Calu3 (cell line): ENCODE measurements around the gene NOM1. TPM values are rescaled to one million over a fixed set of nuclear protein-coding genes. Genes with fewer than 3 reads are reported as not detected.

ENCODE experiments used
- BruUV-seq: library from RNA; stranded (reverse); fragments of 400-500 nt; replicated peaks from 2 replicates; lab custom pipeline; 2021; lab: Mats Ljungman, UMichigan
- CTCF ChIA-PET: fragments of 300-600 bp; sonication (Branson Sonifier 250); formaldehyde crosslinking; loops from one replicate; lab custom pipeline; 2022; ENCODE audit warnings: antibody characterized with exemption; lab: Charles Lee
- DNase-seq: peaks from one replicate; pipeline ENCODE4 v3.0.0; 2022
- H3K27ac Mint-ChIP-seq: one replicate; pipeline ENCODE4 v1.8.0; 2022; ENCODE audit warnings: mixed read lengths; ENCODE audit not compliant: unreplicated experiment
- H3K27me3 Mint-ChIP-seq: one replicate; pipeline ENCODE4 v1.8.0; 2022; ENCODE audit warnings: mixed read lengths; ENCODE audit not compliant: unreplicated experiment
- H3K36me3 Mint-ChIP-seq: one replicate; pipeline ENCODE4 v1.8.0; 2022; ENCODE audit warnings: mild to moderate bottlenecking, moderate library complexity, mixed read lengths; ENCODE audit not compliant: insufficient read depth, unreplicated experiment
- H3K4me1 Mint-ChIP-seq: one replicate; pipeline ENCODE4 v1.8.0; 2022; ENCODE audit warnings: mild to moderate bottlenecking, low read depth, mixed read lengths; ENCODE audit not compliant: unreplicated experiment
- H3K4me3 Mint-ChIP-seq: one replicate; pipeline ENCODE4 v1.8.0; 2022; ENCODE audit warnings: mild to moderate bottlenecking, low read depth, moderate library complexity, mixed read lengths; ENCODE audit not compliant: unreplicated experiment
- H3K9me3 Mint-ChIP-seq: one replicate; pipeline ENCODE4 v1.8.0; 2022; ENCODE audit warnings: low read depth, mixed read lengths; ENCODE audit not compliant: unreplicated experiment
- intact Hi-C: fragments of 100-400 bp; cut with micrococcal nuclease; formaldehyde crosslinking; loops from one replicate; pipeline ENCODE4 v1.10.0; 2022; ENCODE audit not compliant: unreplicated experiment
- total RNA-seq: library from RNA; stranded (reverse); gene quantifications from 2 replicates; pipeline ENCODE4 v1.2.3, GENCODE V29; 2022
- TF ChIP-seq, protein P1 (sequence below): fragments of 200-600 bp; IDR thresholded peaks from one replicate; pipeline ENCODE4 v1.8.0; 2022; ENCODE audit warnings: antibody characterized with exemption; ENCODE audit not compliant: unreplicated experiment

NOM1 gene
- total RNA-seq, 1 experiment from 2014 or later, result 35.1 TPM

DNA sequence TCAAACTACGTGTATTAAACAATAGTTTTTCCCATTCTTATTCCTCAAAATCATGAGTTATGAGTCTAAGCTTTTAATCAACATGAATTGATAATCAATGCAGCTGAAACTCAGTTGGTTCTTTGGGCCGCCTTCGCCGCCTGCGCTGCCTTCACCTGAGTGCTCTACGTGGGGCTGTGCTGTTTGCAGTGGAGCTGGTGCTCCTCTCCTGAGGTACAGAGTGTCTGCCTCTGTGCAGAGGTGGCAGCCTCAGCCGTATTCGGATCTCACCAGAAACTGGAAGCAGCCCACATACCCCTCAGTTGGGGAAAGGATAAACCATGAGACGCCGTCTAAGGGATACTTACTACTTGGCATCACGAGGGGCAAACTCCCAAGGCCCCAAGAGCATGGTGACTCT lies 15.5 kb downstream of the NOM1 start:
- H3K4me1 Mint-ChIP-seq, result no peaks in the 10 kb centered on the region
- no peak for DNase-seq
- no peak overlapping the region for H3K4me3 Mint-ChIP-seq
- no TSS peak for BruUV-seq
- TF ChIP-seq, protein P1, sequence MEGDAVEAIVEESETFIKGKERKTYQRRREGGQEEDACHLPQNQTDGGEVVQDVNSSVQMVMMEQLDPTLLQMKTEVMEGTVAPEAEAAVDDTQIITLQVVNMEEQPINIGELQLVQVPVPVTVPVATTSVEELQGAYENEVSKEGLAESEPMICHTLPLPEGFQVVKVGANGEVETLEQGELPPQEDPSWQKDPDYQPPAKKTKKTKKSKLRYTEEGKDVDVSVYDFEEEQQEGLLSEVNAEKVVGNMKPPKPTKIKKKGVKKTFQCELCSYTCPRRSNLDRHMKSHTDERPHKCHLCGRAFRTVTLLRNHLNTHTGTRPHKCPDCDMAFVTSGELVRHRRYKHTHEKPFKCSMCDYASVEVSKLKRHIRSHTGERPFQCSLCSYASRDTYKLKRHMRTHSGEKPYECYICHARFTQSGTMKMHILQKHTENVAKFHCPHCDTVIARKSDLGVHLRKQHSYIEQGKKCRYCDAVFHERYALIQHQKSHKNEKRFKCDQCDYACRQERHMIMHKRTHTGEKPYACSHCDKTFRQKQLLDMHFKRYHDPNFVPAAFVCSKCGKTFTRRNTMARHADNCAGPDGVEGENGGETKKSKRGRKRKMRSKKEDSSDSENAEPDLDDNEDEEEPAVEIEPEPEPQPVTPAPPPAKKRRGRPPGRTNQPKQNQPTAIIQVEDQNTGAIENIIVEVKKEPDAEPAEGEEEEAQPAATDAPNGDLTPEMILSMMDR, result no peak
- H3K27me3 Mint-ChIP-seq, result no peaks in the 10 kb centered on the region
- H3K9me3 Mint-ChIP-seq, result no peaks in the 10 kb centered on the region
- intact Hi-C loops, result no loop called here
- H3K27ac Mint-ChIP-seq, result no peak overlapping the region
- CTCF ChIA-PET, result no interaction called here
- peaks cover 60% of the 10 kb centered on the region for H3K36me3 Mint-ChIP-seq

DNA sequence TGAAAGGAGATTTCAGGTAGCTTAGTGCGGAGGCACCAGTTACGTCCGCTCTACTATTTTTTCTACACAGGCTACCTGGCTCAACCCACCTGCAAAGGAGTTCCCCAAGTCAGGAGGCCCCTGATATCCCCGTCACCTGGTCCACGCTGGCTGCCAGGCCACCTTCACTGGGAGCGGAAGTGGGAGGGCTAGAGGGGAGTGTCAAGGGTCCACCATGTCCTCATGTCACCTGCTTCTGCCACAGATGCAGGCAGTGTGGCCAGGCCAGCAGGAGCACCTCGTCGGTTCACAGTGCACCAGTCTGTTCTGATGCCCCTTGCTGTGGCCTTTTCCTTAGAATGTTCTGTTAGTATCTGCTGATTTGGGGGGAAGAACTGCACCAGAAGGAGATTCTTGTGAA lies 16.9 kb downstream of the NOM1 start:
- Mint-ChIP-seq H3K27ac (no peak overlapping the region), H3K4me3 (no peak overlapping the region), H3K4me1 (no peaks in the 10 kb centered on the region), H3K27me3 (no peaks in the 10 kb centered on the region), H3K9me3 (no peaks in the 10 kb centered on the region), H3K36me3 (peaks cover 48% of the 10 kb centered on the region)
- DNase-seq, result no peak
- CTCF ChIA-PET, result no interaction called here
- intact Hi-C loops, result no loop called here
- no TSS peak for BruUV-seq
- TF ChIP-seq, protein P1, result no peak

DNA sequence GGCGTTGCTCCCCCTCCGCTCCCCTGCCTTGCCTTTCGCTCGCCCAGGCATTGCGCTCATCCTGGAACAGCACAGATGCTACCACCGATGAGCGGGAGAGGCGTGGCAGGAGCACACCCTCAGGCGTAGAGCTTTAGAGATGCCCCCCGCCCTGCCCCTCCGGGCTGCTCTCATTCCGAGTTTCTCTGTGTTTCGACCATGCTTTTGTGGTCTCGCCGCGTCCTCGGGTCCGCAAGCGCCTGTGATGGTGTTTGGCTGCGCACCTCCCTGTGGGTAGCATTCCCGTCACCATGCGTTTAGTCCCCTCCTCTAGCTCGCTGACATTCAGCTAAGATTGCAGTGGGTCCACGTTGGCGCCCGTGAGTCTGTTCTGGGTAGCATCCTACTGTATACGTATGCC lies 18.7 kb downstream of the NOM1 start:
- no peaks in the 10 kb centered on the region for H3K4me1 Mint-ChIP-seq
- CTCF ChIA-PET, result no interaction called here
- no peak overlapping the region for H3K4me3 Mint-ChIP-seq
- TF ChIP-seq, protein P1, result no peak
- no TSS peak for BruUV-seq
- H3K36me3 Mint-ChIP-seq, result peaks cover 40% of the 10 kb centered on the region
- H3K27me3 Mint-ChIP-seq, result no peaks in the 10 kb centered on the region
- no peak overlapping the region for H3K27ac Mint-ChIP-seq
- DNase-seq, result no peak
- intact Hi-C loops, result no loop called here
- no peaks in the 10 kb centered on the region for H3K9me3 Mint-ChIP-seq

DNA sequence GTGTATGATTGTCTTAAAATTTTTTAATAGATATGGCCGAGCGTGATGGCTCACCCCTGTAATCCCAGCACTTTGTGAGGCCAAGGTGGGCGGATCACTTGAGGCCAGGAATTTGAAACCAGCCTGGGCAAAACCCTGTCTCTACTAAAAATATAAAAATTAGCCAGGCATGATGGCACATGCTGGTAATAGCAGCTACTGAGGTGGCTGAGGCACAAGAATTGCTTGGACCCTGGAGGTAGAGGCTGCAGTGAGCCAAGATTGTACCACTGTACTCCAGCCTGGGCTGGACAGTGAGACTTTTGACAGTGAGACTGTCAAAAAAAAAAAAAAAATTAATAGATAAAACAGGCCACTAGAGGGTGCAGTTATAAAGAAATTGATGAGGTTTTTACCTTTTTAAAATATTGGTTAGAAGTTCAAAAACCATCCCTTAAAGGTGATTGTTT lies 20.5 kb downstream of the NOM1 start:
- TF ChIP-seq, protein P1, result peak; percentile 33
- Mint-ChIP-seq H3K4me3 (no peak overlapping the region), H3K27ac (no peak overlapping the region), H3K9me3 (no peaks in the 10 kb centered on the region), H3K36me3 (peaks cover 30% of the 10 kb centered on the region), H3K27me3 (no peaks in the 10 kb centered on the region), H3K4me1 (no peaks in the 10 kb centered on the region)
- no TSS peak for BruUV-seq
- CTCF ChIA-PET, result interaction anchor here (0.5 to 0.9 kb wide), 3 partner anchors 14 to 185 kb away, joined by 3 to 5 read pairs (median 4); no protein-coding TSS in a partner anchor
- intact Hi-C loops, result loop anchor here (10.0 kb wide), 2 partner anchors 185 to 265 kb away; no protein-coding TSS in a partner anchor
- no peak for DNase-seq
